ENCODE results near the gene PARVB. TPM values are rescaled to one million over a fixed set of nuclear protein-coding genes. Genes with fewer than 3 reads are reported as not detected.
A peak's percentile ranks its signal among the peaks of the same experiment; 100 is the strongest.

Gene PARVB
- total RNA-seq, 4 donors from 2014 or later = 6.6 to 144 (median 30.1) TPM

GRCh38 chr22:44063462-44064371 lies 39.6 kb downstream of the PARVB start:
- intact Hi-C loops (cut with DNase I; ENCODE audit: low total_unique reads) (no loop called here), in situ Hi-C loops (cut with MboI; ENCODE audit: low pct_ligation_motif_present in 1 of 4, low pct_unique_long_range_greater_than_20kb in 1 of 4, low sequenced_read_pairs in 3 of 4) (no loop called here)
- Histone ChIP-seq H3K9me3 (peaks cover 0 to 5% of the 10 kb centered on the region in 2 donors), H3K27me3 (no peaks in the 10 kb centered on the region), H3K27ac (no peak overlapping the region), H3K4me1 (no peaks in the 10 kb centered on the region), H3K36me3 (no peaks in the 10 kb centered on the region), H3K4me3 (no peak overlapping the region)
- 83 to 100% methylated on average over 1 to 35 of the region's 35 CpGs for WGBS, 2 donors (ENCODE audit: low coverage in 1 of 2)
- no peak for DNase-seq
- TF ChIP-seq EP300 (IDR thresholded peaks at IDR 0.05; ENCODE audit: low read depth) = no peak
- TF ChIP-seq POLR2A (IDR thresholded peaks at IDR 0.05) = no peak
- TF ChIP-seq POLR2AphosphoS5 (IDR thresholded peaks at IDR 0.05) = no peak

DNA sequence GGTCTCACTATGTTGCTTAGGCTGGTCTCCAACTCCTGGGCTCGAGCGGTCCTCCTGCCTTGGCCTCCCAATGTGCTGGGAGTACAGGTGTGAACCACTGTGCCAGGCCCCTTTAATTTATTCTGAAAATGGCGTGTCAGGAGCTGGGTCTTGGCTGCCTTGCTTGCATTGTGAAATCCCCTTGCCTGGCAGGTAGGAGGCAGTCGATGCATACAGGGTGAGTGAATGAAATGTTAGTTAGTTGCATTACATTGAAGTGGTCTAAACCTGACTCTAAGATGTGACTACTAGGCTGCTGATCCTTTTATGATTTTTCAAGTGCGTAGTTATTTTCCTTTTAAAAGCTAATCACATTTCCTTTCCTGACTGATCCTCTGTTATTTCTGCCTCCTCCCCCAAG lies 42.9 kb downstream of the PARVB start:
- Histone ChIP-seq H3K36me3 (no peaks in the 10 kb centered on the region), H3K27ac (no peak overlapping the region), H3K9me3 (no peaks in the 10 kb centered on the region), H3K4me1 (no peaks in the 10 kb centered on the region), H3K4me3 (no peak overlapping the region), H3K27me3 (no peaks in the 10 kb centered on the region)
- intact Hi-C loops (cut with DNase I; ENCODE audit: low total_unique reads) = no loop called here
- no peak for DNase-seq
- TF ChIP-seq EP300 (IDR thresholded peaks at IDR 0.05; ENCODE audit: low read depth) = no peak
- no peak for TF ChIP-seq POLR2A (IDR thresholded peaks at IDR 0.05)
- TF ChIP-seq POLR2AphosphoS5 (IDR thresholded peaks at IDR 0.05) = no peak
- TF ChIP-seq, protein P1, sequence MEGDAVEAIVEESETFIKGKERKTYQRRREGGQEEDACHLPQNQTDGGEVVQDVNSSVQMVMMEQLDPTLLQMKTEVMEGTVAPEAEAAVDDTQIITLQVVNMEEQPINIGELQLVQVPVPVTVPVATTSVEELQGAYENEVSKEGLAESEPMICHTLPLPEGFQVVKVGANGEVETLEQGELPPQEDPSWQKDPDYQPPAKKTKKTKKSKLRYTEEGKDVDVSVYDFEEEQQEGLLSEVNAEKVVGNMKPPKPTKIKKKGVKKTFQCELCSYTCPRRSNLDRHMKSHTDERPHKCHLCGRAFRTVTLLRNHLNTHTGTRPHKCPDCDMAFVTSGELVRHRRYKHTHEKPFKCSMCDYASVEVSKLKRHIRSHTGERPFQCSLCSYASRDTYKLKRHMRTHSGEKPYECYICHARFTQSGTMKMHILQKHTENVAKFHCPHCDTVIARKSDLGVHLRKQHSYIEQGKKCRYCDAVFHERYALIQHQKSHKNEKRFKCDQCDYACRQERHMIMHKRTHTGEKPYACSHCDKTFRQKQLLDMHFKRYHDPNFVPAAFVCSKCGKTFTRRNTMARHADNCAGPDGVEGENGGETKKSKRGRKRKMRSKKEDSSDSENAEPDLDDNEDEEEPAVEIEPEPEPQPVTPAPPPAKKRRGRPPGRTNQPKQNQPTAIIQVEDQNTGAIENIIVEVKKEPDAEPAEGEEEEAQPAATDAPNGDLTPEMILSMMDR (IDR thresholded peaks at IDR 0.05) = no peak
- in situ Hi-C loops (cut with MboI; ENCODE audit: low pct_ligation_motif_present in 1 of 4, low pct_unique_long_range_greater_than_20kb in 1 of 4, low sequenced_read_pairs in 3 of 4) = no loop called here
- 52 to 90% methylated on average over 3 to 5 of the region's 5 CpGs for WGBS, 2 donors (ENCODE audit: low coverage in 1 of 2)

GRCh38 chr22:44067901-44068300 lies 43.8 kb downstream of the PARVB start:
- no peaks in the 10 kb centered on the region for H3K4me1 ChIP-seq
- H3K36me3 ChIP-seq = no peaks in the 10 kb centered on the region
- H3K27ac ChIP-seq = peak overlapping the region in 2 of 4 donors; percentile 7 to 31
- intact Hi-C loops (cut with DNase I; ENCODE audit: low total_unique reads) = no loop called here
- no peak overlapping the region for H3K4me3 ChIP-seq
- no peak for DNase-seq
- H3K9me3 ChIP-seq = no peaks in the 10 kb centered on the region
- TF ChIP-seq EP300 (IDR thresholded peaks at IDR 0.05; ENCODE audit: low read depth) = no peak
- TF ChIP-seq, protein P1 (IDR thresholded peaks at IDR 0.05) = no peak
- no peak for TF ChIP-seq POLR2A (IDR thresholded peaks at IDR 0.05)
- no peak for TF ChIP-seq POLR2AphosphoS5 (IDR thresholded peaks at IDR 0.05)
- in situ Hi-C loops (cut with MboI; ENCODE audit: low pct_ligation_motif_present in 1 of 4, low pct_unique_long_range_greater_than_20kb in 1 of 4, low sequenced_read_pairs in 3 of 4) = no loop called here
- WGBS, 2 donors (ENCODE audit: low coverage in 1 of 2) = 70% methylated on average over 10 of the region's 10 CpGs; no CpG with 5 or more reads in 1 of the 2 donors
- H3K27me3 ChIP-seq = no peaks in the 10 kb centered on the region

GRCh38 chr22:44068422-44069191 lies 44.5 kb downstream of the PARVB start:
- Histone ChIP-seq H3K27ac (peak overlapping the region in 1 of 4 donors; percentile 31), H3K4me1 (no peaks in the 10 kb centered on the region), H3K36me3 (no peaks in the 10 kb centered on the region), H3K4me3 (no peak overlapping the region), H3K27me3 (no peaks in the 10 kb centered on the region), H3K9me3 (no peaks in the 10 kb centered on the region)
- WGBS, 2 donors (ENCODE audit: low coverage in 1 of 2) = 50 to 69% methylated on average over 2 to 30 of the region's 30 CpGs
- TF ChIP-seq, protein P1 (IDR thresholded peaks at IDR 0.05) = no peak
- TF ChIP-seq POLR2A (IDR thresholded peaks at IDR 0.05) (no peak), POLR2AphosphoS5 (IDR thresholded peaks at IDR 0.05) (no peak), EP300 (IDR thresholded peaks at IDR 0.05; ENCODE audit: low read depth) (no peak)
- in situ Hi-C loops (cut with MboI; ENCODE audit: low pct_ligation_motif_present in 1 of 4, low pct_unique_long_range_greater_than_20kb in 1 of 4, low sequenced_read_pairs in 3 of 4) (no loop called here), intact Hi-C loops (cut with DNase I; ENCODE audit: low total_unique reads) (no loop called here)
- DNase-seq = peak; percentile 38
